GM18517 (cell line): ENCODE data around the gene RESP18.
"Not testable (repeated sequence)": the region's sequence is repeated elsewhere in the genome, so short reads cannot be mapped to it uniquely, and the experiment has no call there.

Experiments
- ATAC-seq: cut with Tn5 transposase; IDR thresholded peaks from one replicate; pipeline ENCODE4 v1.9.1; 2021; ENCODE audit warnings: mild to moderate bottlenecking, moderate library complexity; ENCODE audit not compliant: unreplicated experiment

The RESP18 gene

GRCh38 chr2:219292616-219293015 is 39.9 kb downstream of the RESP18 start:
- ATAC-seq: no peak

- no peak for ATAC-seq
Measured at GRCh38 chr2:219291910-219292490, 40.5 kb downstream of the RESP18 start.

- ATAC-seq: no peak
Measured at GRCh38 chr2:219291394-219291793, 41.1 kb downstream of the RESP18 start.

GRCh38 chr2:219290381-219291171 is 42.0 kb downstream of the RESP18 start:
- no peak for ATAC-seq

GRCh38 chr2:219289537-219290361 is 42.8 kb downstream of the RESP18 start:
- ATAC-seq: no peak

- ATAC-seq: no peak
Measured at GRCh38 chr2:219289195-219289536, 43.4 kb downstream of the RESP18 start.

GRCh38 chr2:219287580-219288265 is 44.8 kb downstream of the RESP18 start:
- ATAC-seq: no peak

GRCh38 chr2:219287116-219287440 is 45.5 kb downstream of the RESP18 start:
- not testable (repeated sequence) for ATAC-seq

GRCh38 chr2:219286436-219287115 is 46.0 kb downstream of the RESP18 start:
- no peak for ATAC-seq

- ATAC-seq: no peak
Measured at GRCh38 chr2:219285894-219286425, 46.6 kb downstream of the RESP18 start.

GRCh38 chr2:219285373-219285735 is 47.2 kb downstream of the RESP18 start:
- no peak for ATAC-seq

GRCh38 chr2:219284501-219285372 is 47.8 kb downstream of the RESP18 start:
- no peak for ATAC-seq

- ATAC-seq: no peak
Measured at GRCh38 chr2:219282943-219283581, 49.5 kb downstream of the RESP18 start.

- no peak for ATAC-seq
Measured at GRCh38 chr2:219282375-219282774, 50.2 kb downstream of the RESP18 start.

GRCh38 chr2:219281588-219281987 is 51.0 kb downstream of the RESP18 start:
- ATAC-seq: no peak

- no peak for ATAC-seq
Measured at GRCh38 chr2:219280651-219281050, 51.9 kb downstream of the RESP18 start.

- no peak for ATAC-seq
Measured at GRCh38 chr2:219279916-219280516, 52.5 kb downstream of the RESP18 start.

- peak; percentile 80 for ATAC-seq
Measured at GRCh38 chr2:219279151-219279915, 53.2 kb downstream of the RESP18 start, which contains the start of gene DNAJB2. DNAJB2 (plus strand) TSS chr2:219279366; CDS start chr2:219279834, 468 bp downstream.
